ENCODE measurements around the gene DEPP1.

Gene DEPP1

DNA sequence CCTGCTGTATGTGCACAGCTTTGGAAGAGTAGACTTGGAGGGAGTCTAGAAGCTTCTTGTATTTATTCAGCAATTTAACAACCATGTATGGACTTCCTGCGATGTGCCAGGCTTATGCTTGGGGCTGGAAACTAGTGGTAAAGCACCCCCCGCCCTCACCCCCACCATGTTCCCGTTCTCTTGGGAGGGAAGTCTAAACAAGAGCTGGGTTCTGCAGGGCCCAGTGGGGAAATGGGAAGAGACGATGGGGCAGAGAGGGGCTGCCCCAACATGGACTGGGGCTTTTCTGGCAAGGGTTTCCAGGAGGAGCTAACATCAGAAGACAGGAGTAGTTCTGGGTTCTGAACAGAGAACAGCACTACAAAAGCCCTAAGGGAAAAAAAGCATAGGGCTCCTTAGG lies 11.0 kb downstream of the DEPP1 start:
- H3K27me3 ChIP-seq (ENCODE audit: insufficient read depth, poor library complexity, severe bottlenecking), result no peaks in the 10 kb centered on the region
- DNase-seq (ENCODE audit: low read depth in 1 of 2, low spot score in 1 of 2), result peak; percentile 68 to 82
- no peak for TF ChIP-seq GABPA (IDR thresholded peaks at IDR 0.05; ENCODE audit: low read depth)
- TF ChIP-seq SPI1 (IDR thresholded peaks at IDR 0.05; ENCODE audit: borderline replicate concordance, low read depth), result peak; percentile 52
- H3K4me3 ChIP-seq (replicated peaks; ENCODE audit: insufficient read depth, low read length), result no peak overlapping the region
- peak overlapping the region; percentile 97 for H3K27ac ChIP-seq (replicated peaks)

DNA sequence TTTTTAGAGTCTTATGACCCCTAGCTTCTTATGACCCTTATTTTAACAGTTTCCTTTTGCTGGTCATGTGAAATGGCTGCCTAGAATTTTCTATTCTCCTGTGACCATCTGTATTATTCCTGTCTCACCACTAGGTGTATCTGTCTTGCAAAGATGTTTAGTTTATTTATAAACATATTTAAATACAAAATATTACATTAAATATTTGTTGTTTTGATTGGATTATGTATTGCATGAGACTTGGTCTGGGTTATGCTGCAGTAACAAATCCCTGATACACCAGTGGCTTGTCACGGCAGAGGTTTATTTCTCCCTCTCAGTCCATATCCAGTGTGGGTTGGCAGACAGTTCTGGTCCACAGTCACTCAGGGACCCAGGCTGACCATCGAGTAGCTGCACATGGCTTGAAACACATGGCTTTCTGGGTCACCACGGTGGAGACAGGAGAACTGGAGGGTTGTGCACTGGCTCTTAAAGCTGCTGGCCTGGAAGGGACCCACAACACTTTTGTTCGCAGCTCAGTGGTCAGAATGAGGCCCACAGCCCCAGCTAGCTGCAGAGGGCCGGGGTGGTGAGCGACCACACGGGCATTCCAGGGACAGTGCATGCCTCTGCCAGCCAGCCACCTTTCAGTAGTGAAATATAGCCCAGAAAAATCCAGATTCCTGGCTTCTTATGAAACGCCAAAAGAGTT lies 11.6 kb downstream of the DEPP1 start:
- TF ChIP-seq SPI1 (IDR thresholded peaks at IDR 0.05; ENCODE audit: borderline replicate concordance, low read depth) (no peak), GABPA (IDR thresholded peaks at IDR 0.05; ENCODE audit: low read depth) (no peak), POLR2AphosphoS5 (IDR thresholded peaks at IDR 0.05; ENCODE audit: low read depth) (no peak)
- TF ChIP-seq, protein P1, sequence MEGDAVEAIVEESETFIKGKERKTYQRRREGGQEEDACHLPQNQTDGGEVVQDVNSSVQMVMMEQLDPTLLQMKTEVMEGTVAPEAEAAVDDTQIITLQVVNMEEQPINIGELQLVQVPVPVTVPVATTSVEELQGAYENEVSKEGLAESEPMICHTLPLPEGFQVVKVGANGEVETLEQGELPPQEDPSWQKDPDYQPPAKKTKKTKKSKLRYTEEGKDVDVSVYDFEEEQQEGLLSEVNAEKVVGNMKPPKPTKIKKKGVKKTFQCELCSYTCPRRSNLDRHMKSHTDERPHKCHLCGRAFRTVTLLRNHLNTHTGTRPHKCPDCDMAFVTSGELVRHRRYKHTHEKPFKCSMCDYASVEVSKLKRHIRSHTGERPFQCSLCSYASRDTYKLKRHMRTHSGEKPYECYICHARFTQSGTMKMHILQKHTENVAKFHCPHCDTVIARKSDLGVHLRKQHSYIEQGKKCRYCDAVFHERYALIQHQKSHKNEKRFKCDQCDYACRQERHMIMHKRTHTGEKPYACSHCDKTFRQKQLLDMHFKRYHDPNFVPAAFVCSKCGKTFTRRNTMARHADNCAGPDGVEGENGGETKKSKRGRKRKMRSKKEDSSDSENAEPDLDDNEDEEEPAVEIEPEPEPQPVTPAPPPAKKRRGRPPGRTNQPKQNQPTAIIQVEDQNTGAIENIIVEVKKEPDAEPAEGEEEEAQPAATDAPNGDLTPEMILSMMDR (IDR thresholded peaks at IDR 0.05; ENCODE audit: insufficient read depth, low read length), result no peak
- TF ChIP-seq, protein P2, sequence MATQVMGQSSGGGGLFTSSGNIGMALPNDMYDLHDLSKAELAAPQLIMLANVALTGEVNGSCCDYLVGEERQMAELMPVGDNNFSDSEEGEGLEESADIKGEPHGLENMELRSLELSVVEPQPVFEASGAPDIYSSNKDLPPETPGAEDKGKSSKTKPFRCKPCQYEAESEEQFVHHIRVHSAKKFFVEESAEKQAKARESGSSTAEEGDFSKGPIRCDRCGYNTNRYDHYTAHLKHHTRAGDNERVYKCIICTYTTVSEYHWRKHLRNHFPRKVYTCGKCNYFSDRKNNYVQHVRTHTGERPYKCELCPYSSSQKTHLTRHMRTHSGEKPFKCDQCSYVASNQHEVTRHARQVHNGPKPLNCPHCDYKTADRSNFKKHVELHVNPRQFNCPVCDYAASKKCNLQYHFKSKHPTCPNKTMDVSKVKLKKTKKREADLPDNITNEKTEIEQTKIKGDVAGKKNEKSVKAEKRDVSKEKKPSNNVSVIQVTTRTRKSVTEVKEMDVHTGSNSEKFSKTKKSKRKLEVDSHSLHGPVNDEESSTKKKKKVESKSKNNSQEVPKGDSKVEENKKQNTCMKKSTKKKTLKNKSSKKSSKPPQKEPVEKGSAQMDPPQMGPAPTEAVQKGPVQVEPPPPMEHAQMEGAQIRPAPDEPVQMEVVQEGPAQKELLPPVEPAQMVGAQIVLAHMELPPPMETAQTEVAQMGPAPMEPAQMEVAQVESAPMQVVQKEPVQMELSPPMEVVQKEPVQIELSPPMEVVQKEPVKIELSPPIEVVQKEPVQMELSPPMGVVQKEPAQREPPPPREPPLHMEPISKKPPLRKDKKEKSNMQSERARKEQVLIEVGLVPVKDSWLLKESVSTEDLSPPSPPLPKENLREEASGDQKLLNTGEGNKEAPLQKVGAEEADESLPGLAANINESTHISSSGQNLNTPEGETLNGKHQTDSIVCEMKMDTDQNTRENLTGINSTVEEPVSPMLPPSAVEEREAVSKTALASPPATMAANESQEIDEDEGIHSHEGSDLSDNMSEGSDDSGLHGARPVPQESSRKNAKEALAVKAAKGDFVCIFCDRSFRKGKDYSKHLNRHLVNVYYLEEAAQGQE (IDR thresholded peaks at IDR 0.05; ENCODE audit: insufficient replicate concordance, low read depth), result no peak
- peak overlapping the region; percentile 97 for H3K27ac ChIP-seq (replicated peaks)
- DNase-seq (ENCODE audit: low read depth in 1 of 2, low spot score in 1 of 2), result no peak
- no peaks in the 10 kb centered on the region for H3K27me3 ChIP-seq (ENCODE audit: insufficient read depth, poor library complexity, severe bottlenecking)
- no peak overlapping the region for H3K4me3 ChIP-seq (replicated peaks; ENCODE audit: insufficient read depth, low read length)

DNA sequence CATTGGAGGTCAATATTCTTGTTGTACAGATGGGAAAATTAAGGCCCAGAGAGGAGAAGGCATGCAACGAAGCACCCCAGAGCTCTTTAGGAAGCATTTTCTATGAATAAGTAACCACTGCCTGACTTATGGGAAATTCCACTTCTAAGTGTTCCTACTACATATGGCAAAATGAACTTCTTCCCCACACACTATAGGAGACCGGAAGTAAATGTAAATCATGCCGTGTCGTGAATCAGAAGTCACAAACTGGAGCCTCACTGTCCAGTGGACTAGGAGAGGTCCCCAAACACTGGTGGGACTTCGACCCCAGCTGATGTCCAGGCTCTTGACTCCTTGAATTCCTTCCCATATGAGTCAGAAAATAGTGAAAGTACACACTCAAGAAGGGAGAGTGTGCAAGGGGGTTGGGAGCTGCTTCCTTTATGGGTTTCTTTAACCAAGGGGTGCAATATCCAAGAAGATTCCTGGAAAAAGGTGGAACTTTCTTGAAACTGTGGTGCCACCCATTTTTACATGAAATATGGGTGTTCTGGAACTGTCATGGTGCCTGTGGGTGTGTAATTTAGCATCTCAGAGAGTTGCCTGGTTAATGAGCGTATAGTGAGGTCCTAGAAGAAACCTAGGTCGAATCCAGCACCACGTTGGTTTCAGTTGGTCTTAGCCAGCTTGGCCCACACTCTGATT lies 12.3 kb downstream of the DEPP1 start:
- DNase-seq (ENCODE audit: low read depth in 1 of 2, low spot score in 1 of 2), result no peak
- Histone ChIP-seq H3K27ac (replicated peaks) (peak overlapping the region; percentile 97), H3K4me3 (replicated peaks; ENCODE audit: insufficient read depth, low read length) (no peak overlapping the region), H3K27me3 (ENCODE audit: insufficient read depth, poor library complexity, severe bottlenecking) (no peaks in the 10 kb centered on the region)
- no peak for TF ChIP-seq GABPA (IDR thresholded peaks at IDR 0.05; ENCODE audit: low read depth)
- TF ChIP-seq, protein P1 (IDR thresholded peaks at IDR 0.05; ENCODE audit: insufficient read depth, low read length), result no peak
- TF ChIP-seq SPI1 (IDR thresholded peaks at IDR 0.05; ENCODE audit: borderline replicate concordance, low read depth), result no peak
- TF ChIP-seq POLR2AphosphoS5 (IDR thresholded peaks at IDR 0.05; ENCODE audit: low read depth), result no peak
- TF ChIP-seq, protein P2 (IDR thresholded peaks at IDR 0.05; ENCODE audit: insufficient replicate concordance, low read depth), result no peak

DNA sequence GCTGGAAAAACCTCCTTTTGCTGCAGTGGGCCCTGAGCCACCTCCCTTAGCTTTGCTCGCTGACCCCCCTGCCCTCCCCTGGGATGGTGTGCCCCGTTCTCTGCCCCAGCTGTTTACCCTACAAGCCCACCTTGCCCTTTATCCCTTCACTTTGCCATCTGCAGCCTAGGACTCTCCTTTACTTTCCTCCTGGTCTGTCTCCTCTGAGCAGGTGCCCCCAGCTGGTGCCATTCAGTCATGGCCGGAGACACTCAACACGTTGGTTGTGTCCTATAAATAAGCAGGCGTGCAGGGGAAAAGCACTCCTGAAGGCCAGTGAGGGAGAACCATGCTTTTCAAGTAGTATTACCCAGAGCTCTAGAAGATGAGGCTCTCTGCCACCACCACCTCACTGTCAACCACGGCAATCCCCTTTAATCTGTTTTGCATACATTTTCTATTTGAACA lies 12.9 kb downstream of the DEPP1 start:
- no peak for DNase-seq (ENCODE audit: low read depth in 1 of 2, low spot score in 1 of 2)
- H3K27me3 ChIP-seq (ENCODE audit: insufficient read depth, poor library complexity, severe bottlenecking), result no peaks in the 10 kb centered on the region
- no peak overlapping the region for H3K4me3 ChIP-seq (replicated peaks; ENCODE audit: insufficient read depth, low read length)
- peak overlapping the region; percentile 97 for H3K27ac ChIP-seq (replicated peaks)
- TF ChIP-seq GABPA (IDR thresholded peaks at IDR 0.05; ENCODE audit: low read depth) (no peak), POLR2AphosphoS5 (IDR thresholded peaks at IDR 0.05; ENCODE audit: low read depth) (no peak), SPI1 (IDR thresholded peaks at IDR 0.05; ENCODE audit: borderline replicate concordance, low read depth) (no peak)
- TF ChIP-seq, protein P2 (IDR thresholded peaks at IDR 0.05; ENCODE audit: insufficient replicate concordance, low read depth), result no peak
- TF ChIP-seq, protein P1 (IDR thresholded peaks at IDR 0.05; ENCODE audit: insufficient read depth, low read length), result no peak

All from HL-60 (cell line).